Effector memory CD8-positive, alpha-beta T cell (primary cell): Measurements from ENCODE around the gene NARS2.
A peak's percentile ranks its signal among the peaks of the same experiment; 100 is the strongest.
"Not testable (repeated sequence)": the region's sequence is repeated elsewhere in the genome, so short reads cannot be mapped to it uniquely, and the experiment has no call there.

ENCODE experiments used
- ATAC-seq: fragments of 150-1000 bp; cut with Tn5 transposase; replicated peaks from 2 replicates; pipeline ENCODE4 v1.10.0; 2021; ENCODE audit warnings: mild to moderate bottlenecking, moderate library complexity
- DNase-seq, 3 experiments: peaks; one replicate each; pipeline ENCODE4 v3.0.0; 2021
- H3K27ac Mint-ChIP-seq, 2 donors: one replicate each; pipeline ENCODE4 v1.8.0; 2022; ENCODE audit warnings: mild to moderate bottlenecking in 2 of 2, mixed read lengths in 2 of 2, moderate library complexity in 2 of 2
- H3K27me3 Mint-ChIP-seq, 2 donors: one replicate each; pipeline ENCODE4 v1.8.0; 2022; ENCODE audit warnings: mixed read lengths in 2 of 2
- H3K36me3 Mint-ChIP-seq: one replicate; pipeline ENCODE4 v1.8.0; 2022; ENCODE audit warnings: mild to moderate bottlenecking, moderate library complexity, mixed read lengths; ENCODE audit not compliant: insufficient read depth
- H3K4me1 Mint-ChIP-seq, 2 donors: one replicate each; pipeline ENCODE4 v1.8.0; 2022; ENCODE audit warnings: low read depth in 2 of 2, mixed read lengths in 2 of 2
- H3K4me3 Mint-ChIP-seq, 2 donors: one replicate each; pipeline ENCODE4 v1.8.0; 2022; ENCODE audit warnings: mild to moderate bottlenecking in 2 of 2, mixed read lengths in 2 of 2, moderate library complexity in 2 of 2
- H3K9me3 Mint-ChIP-seq, 2 donors: one replicate each; pipeline ENCODE4 v1.8.0; 2022; ENCODE audit warnings: mixed read lengths in 2 of 2
- total RNA-seq, 9 experiments: gene quantifications; one replicate each; lab custom pipeline; 2026; lab: John Stamatoyannopoulos, UW

Gene NARS2, protein sequence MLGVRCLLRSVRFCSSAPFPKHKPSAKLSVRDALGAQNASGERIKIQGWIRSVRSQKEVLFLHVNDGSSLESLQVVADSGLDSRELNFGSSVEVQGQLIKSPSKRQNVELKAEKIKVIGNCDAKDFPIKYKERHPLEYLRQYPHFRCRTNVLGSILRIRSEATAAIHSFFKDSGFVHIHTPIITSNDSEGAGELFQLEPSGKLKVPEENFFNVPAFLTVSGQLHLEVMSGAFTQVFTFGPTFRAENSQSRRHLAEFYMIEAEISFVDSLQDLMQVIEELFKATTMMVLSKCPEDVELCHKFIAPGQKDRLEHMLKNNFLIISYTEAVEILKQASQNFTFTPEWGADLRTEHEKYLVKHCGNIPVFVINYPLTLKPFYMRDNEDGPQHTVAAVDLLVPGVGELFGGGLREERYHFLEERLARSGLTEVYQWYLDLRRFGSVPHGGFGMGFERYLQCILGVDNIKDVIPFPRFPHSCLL
- total RNA-seq, result 20.7 to 37.6 (median 25.4) reads per million in 9 experiments

DNA sequence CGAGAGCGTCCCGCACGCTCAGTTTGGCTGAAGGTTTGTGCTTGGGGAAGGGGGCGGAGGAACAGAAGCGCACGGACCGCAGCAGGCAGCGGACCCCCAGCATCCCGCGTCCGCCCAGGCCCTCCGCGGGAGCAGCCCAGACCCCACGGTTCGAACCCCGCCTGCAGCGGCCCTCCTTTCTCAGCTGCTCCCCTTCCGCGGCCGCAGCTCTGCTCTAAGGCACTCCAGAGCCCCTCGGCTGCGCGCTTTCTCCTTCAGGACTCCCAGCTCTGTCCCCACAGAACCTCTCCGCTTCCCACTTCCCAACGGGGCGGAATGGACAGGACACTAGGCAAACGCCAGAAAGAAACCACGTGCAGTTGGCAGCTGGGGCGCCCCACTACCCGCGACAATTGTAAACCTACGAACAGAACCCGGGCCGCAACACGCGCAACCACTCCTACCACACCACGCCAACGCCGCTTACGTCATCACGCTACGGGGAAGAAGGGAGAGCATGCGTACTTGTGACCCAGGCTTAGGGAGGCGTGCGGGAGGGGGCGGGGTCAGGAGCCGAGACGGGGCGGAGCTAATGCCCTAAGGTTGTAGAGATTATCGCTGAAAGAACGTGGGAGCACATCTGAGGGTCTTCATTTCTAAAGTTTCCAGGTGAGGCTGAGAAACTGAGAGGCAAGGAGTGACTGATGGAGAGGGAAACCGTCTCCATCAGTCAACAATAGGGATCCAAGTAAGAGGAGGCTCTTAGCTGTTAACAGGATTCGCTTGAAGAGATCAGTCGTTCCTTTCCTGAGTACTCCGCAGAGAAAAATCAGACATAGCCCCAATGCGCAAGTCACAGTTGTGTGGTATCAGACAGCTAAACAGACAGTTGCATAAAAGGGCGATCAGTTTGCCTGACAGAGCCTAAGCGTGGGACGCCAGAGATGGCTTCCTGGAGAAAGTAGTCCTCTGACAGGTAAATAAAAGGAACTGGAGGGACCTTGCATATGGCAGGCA lies at the start of gene NARS2:
Gene NARS2, minus strand, starts transcription at position 479 of the 996 bp plus-strand sequence. Its CDS starts 376 bp downstream, at position 103.
- DNase-seq, result peak; percentile 94 to 98 (median 95)
- peaks cover 17 to 22% of the 10 kb centered on the region in 2 donors for H3K4me1 Mint-ChIP-seq

DNA sequence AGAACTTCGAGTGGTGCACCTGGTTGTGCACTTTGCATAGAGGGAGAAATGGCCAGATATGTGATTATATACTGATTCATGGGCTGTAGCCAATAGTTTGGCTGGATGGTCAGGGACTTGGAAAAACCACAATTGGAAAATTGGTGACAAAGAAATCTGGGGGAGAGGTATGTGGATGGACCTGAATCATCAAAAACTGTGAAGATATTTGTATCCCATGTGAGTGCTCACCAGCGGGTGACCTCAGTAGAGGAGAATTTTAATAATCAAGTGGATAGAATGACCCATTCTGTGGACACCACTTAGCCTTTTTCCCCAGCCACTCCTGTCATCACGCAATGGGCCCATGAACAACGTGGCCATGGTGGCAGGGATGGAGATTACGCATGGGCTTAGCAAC lies 48.0 kb upstream of the NARS2 start:
- Mint-ChIP-seq H3K27me3 (peaks cover 16 to 39% of the 10 kb centered on the region in 2 donors), H3K27ac (no peak overlapping the region), H3K4me3 (no peak overlapping the region), H3K4me1 (no peaks in the 10 kb centered on the region), H3K36me3 (no peaks in the 10 kb centered on the region), H3K9me3 (peaks cover 6 to 12% of the 10 kb centered on the region in 2 donors)
- DNase-seq (no peak), ATAC-seq (no peak)

More for the DNA sequence above, at the start of gene NARS2:
- ATAC-seq, result peak; percentile 92
- peaks cover 15% of the 10 kb centered on the region for H3K36me3 Mint-ChIP-seq
- H3K9me3 Mint-ChIP-seq, result no peaks in the 10 kb centered on the region
- peaks cover 0 to 5% of the 10 kb centered on the region in 2 donors for H3K27me3 Mint-ChIP-seq
- H3K4me3 Mint-ChIP-seq, result peak within 1 kb of the TSS; percentile 93 to 95
- peak within 1 kb of the TSS; percentile 94 to 98 for H3K27ac Mint-ChIP-seq

DNA sequence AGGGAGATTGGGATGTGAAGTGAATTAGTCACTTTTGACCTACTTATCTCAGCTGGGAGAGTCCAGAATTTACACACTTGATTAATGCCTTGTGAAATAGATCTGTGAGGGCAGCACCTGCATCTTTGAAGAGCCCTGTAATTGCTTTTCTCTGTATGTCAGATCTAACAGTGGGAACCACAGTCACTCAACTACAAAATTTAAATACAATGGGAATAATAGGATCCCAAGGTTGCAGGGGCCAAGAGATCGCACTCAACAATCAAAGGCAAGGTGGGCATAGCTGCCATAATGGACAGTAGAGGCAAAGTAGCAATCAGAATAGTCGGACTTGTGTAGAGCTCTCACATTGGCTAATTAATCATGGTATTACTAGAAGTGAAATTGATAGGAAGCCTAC lies 45.5 kb upstream of the NARS2 start:
- H3K27me3 Mint-ChIP-seq, result peaks cover 9 to 39% of the 10 kb centered on the region in 2 donors
- no peak overlapping the region for H3K27ac Mint-ChIP-seq
- no peaks in the 10 kb centered on the region for H3K4me1 Mint-ChIP-seq
- H3K4me3 Mint-ChIP-seq, result no peak overlapping the region
- peaks cover 6 to 12% of the 10 kb centered on the region in 2 donors for H3K9me3 Mint-ChIP-seq
- no peak for ATAC-seq
- DNase-seq, result no peak
- H3K36me3 Mint-ChIP-seq, result no peaks in the 10 kb centered on the region

DNA sequence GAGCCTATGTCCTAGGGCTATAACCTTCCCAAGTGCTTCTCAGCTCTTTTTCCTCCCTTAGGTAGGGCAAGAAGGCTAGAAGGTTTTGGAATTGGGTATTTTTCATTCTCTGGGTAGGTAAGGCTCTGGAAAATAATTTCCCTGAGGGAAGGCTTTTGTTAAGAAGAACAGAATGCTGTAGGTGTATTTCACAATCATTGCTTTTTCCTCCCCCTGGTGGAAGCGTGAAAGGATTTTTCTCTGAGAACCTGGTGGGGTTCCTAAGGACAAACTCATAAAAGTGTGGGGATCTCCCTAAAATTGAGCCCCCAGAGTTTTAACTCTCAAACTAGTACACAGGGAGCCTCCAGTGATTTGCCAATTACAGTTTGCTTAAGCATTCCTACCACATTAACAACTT lies 41.1 kb upstream of the NARS2 start:
- Mint-ChIP-seq H3K4me3 (no peak overlapping the region), H3K4me1 (no peaks in the 10 kb centered on the region), H3K27me3 (peaks cover 20 to 42% of the 10 kb centered on the region in 2 donors), H3K9me3 (peaks cover 6 to 12% of the 10 kb centered on the region in 2 donors), H3K27ac (no peak overlapping the region), H3K36me3 (no peaks in the 10 kb centered on the region)
- no peak for ATAC-seq
- DNase-seq, result no peak

DNA sequence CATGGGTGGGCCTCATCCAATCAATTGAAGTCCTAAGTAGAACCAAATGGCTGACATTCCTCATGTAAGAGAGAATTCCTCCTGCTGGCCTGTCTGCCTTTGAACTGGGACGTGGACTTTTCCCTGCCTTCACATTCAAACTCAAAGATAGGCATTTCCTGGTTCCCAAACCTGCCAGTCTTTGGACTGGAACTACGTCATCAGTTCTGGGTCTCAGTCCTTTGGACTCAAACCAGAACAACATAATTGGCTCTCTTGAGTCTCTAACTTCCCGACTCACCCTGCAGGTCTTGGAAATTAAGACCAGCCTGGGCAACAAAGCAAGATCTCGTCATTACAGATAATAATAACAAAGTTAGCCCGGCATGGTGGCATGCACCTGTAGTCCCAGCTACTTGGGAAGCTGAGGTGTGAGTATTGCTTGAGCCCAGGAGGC lies 38.7 kb upstream of the NARS2 start:
- DNase-seq (no peak), ATAC-seq (no peak)
- Mint-ChIP-seq H3K27me3 (peaks cover 20 to 35% of the 10 kb centered on the region in 2 donors), H3K4me3 (no peak overlapping the region), H3K27ac (no peak overlapping the region), H3K36me3 (no peaks in the 10 kb centered on the region), H3K4me1 (no peaks in the 10 kb centered on the region), H3K9me3 (no peaks in the 10 kb centered on the region)

DNA sequence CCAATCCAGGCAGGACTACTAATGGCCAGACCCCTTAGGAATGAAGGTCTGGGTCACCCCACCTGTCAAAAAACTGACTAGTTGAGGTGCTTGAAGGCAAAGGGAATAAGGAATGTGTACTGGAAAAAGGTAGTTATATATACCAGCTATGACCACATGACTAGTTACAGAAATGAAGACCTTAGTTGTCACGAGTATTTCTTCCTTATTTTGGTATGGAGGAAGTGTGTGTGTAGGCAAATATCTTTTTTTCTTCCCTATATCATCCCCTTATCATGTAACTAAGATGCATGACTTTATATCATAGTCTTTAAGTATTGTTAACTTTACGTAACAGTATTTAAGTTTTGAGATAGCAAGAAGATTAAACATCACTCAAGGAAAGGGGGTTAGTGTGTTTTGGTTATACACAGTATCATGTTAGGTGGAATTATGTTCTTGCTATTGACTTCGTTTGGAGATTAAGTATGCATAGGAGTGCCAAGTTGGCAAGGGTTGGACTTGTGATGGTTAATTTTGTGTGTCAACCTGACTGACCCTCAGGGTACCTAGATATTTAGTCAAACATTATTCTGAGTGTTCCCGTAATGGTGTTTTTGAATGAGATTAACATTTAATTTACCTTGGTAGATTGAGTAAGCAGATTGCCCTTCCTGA lies 38.2 kb upstream of the NARS2 start:
- Mint-ChIP-seq H3K4me1 (no peaks in the 10 kb centered on the region), H3K27me3 (peaks cover 20 to 29% of the 10 kb centered on the region in 2 donors), H3K36me3 (no peaks in the 10 kb centered on the region), H3K27ac (no peak overlapping the region), H3K9me3 (no peaks in the 10 kb centered on the region), H3K4me3 (no peak overlapping the region)
- DNase-seq (no peak), ATAC-seq (no peak)

DNA sequence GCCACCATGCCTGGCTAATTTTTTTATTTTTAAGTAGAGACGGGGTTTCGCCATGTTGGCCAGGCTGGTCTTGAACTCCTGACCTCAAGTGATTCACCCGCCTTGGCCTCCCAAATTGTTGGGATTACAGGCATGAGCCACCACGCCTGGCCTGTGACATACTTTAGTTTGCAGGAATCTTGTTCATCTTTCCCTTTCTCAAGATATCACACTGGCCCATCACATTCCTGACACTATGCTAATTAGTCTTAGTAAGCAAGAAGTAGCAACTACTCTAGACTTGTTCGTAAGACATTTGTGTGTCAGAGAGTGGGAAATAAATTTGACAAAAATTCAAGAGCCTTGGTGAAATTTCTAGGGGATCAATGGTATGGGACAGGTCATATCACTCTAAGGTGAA lies 34.7 kb upstream of the NARS2 start:
- not testable (repeated sequence) for H3K27ac Mint-ChIP-seq, H3K4me3 Mint-ChIP-seq, H3K9me3 Mint-ChIP-seq, ATAC-seq, H3K36me3 Mint-ChIP-seq, DNase-seq, H3K4me1 Mint-ChIP-seq
- H3K27me3 Mint-ChIP-seq, result peaks cover 25 to 36% of the 10 kb centered on the region in 2 donors

DNA sequence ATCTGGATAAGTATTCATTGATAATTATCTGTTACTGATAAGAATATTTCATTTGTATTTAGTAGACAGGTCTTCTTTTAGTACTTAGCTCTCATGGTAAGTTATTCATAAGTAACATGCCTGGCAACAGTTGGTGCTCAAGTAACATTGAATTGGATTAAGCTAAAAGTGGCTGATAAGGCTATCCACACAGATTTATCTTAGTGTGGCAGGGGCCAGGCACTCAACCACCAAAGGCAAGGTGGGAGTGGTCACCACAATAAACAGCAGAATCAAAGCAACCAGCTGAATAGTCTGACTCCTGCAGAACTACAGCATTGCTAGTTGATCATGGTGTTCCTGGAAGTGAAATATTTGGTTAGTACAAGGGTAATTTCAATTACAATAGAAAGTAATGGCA lies 33.0 kb upstream of the NARS2 start:
- H3K27ac Mint-ChIP-seq, result no peak overlapping the region

DNA sequence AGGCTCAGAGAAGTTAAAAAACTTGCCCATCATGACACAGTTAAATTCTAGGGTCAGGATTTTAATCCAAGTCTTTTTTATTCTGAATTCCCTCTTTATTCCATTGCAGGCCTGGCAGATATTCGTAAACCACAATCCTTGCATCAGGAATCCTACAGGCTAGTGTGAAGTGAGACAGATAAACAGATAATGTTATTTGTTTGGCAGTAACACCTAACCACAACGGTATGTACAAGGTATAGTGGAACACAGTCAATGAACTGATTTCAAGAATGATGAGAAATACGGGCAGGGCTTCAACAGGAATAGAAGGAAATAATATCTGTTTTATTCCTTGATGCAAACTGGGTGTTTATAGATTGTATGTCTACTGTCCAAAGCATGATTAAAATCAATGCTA lies 32.0 kb upstream of the NARS2 start:
- Mint-ChIP-seq H3K4me1 (no peaks in the 10 kb centered on the region), H3K36me3 (no peaks in the 10 kb centered on the region), H3K27ac (no peak overlapping the region), H3K9me3 (no peaks in the 10 kb centered on the region), H3K27me3 (peaks cover 30 to 45% of the 10 kb centered on the region in 2 donors), H3K4me3 (no peak overlapping the region)
- ATAC-seq (no peak), DNase-seq (no peak)

More for the DNA sequence above, 33.0 kb upstream of the NARS2 start:
- no peaks in the 10 kb centered on the region for H3K36me3 Mint-ChIP-seq
- no peaks in the 10 kb centered on the region for H3K4me1 Mint-ChIP-seq
- ATAC-seq (no peak), DNase-seq (no peak)
- peaks cover 20 to 35% of the 10 kb centered on the region in 2 donors for H3K27me3 Mint-ChIP-seq
- H3K9me3 Mint-ChIP-seq, result no peaks in the 10 kb centered on the region
- no peak overlapping the region for H3K4me3 Mint-ChIP-seq

DNA sequence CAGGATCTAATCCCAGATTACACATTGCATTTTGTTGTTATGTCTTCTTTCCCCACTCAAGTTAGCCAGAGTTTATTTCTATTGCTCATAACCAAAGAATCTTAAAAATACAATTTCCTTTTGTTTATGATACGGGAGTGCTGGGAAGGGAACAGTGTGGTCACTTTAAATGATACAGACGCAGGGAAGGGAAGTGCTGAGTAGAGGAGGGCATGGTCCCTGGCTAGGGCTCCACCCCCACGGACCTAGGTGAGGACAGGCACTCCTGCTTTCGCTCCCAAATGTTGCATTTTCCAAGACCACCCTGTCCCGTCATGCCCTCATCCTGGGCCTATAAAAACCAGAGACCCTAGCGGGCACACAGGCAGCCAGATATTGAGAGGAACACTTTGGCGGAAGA lies 30.6 kb upstream of the NARS2 start:
- peaks cover 44 to 57% of the 10 kb centered on the region in 2 donors for H3K27me3 Mint-ChIP-seq
- H3K4me3 Mint-ChIP-seq, result no peak overlapping the region
- H3K9me3 Mint-ChIP-seq, result no peaks in the 10 kb centered on the region
- H3K27ac Mint-ChIP-seq, result no peak overlapping the region
- ATAC-seq, result no peak
- no peaks in the 10 kb centered on the region for H3K36me3 Mint-ChIP-seq
- H3K4me1 Mint-ChIP-seq, result no peaks in the 10 kb centered on the region
- no peak for DNase-seq

DNA sequence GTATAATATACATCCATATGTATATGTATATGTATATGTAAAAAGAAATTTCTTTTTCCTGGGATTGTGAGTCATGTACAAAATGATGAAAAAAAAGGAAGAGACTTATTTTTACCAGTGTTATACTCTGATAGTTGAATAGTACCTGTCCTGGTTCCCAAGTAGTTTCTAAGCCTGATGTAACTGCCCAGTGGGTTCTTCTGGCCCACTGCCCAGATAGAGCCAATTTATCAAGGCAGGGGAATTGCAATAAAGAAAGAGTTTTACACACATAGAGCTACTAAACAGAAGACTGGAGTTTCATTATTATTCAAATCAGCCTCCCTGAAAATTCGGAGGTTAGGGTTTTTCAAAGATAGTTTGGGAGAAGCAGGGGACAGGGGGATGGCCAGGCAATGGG lies 29.1 kb upstream of the NARS2 start:
- no peaks in the 10 kb centered on the region for H3K36me3 Mint-ChIP-seq
- no peaks in the 10 kb centered on the region for H3K9me3 Mint-ChIP-seq
- H3K4me1 Mint-ChIP-seq, result no peaks in the 10 kb centered on the region
- H3K27me3 Mint-ChIP-seq, result peaks cover 59 to 66% of the 10 kb centered on the region in 2 donors
- no peak overlapping the region for H3K4me3 Mint-ChIP-seq
- DNase-seq (no peak), ATAC-seq (no peak)
- H3K27ac Mint-ChIP-seq, result no peak overlapping the region

DNA sequence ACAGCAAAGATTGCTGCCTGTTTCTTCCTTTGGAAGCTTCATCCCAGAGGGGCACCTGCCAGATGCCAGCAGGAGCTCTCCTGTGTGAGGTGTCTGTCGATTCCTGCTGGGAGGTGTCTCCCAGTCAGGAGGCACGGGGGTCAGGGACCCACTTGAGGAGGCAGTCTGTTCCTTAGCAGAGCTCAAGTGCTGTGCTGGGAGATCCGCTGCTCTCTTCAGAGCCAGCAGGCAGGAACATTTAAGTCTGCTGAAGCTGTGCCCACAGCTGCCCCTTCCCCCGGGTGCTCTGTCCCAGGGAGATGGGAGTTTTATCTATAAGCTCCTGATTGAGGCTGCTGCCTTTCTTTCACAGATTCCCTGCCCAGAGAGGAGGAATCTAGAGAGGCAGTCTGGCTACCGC lies 28.1 kb upstream of the NARS2 start:
- H3K4me3 Mint-ChIP-seq, H3K36me3 Mint-ChIP-seq, H3K4me1 Mint-ChIP-seq, ATAC-seq, H3K9me3 Mint-ChIP-seq, H3K27ac Mint-ChIP-seq, DNase-seq: not testable (repeated sequence)
- peaks cover 60 to 68% of the 10 kb centered on the region in 2 donors for H3K27me3 Mint-ChIP-seq

DNA sequence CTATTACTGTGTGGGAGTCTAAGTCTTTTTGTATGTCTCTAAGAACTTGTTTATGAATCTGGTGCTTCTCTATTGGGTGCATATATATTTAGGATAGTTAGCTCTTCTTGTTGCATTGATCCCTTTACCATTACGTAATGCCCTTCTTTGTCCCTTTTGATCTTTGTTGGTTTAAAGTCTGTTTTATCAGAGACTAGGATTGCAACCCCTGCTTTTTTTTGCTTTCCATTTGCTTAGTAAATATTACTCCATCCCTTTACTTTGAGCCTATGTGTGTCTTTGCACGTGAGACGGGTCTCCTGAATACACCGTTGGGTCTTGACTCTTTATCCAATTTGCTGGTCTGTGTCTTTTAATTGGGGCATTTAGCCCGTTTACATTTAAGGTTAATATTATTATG lies 26.4 kb upstream of the NARS2 start:
- H3K27ac Mint-ChIP-seq, ATAC-seq, DNase-seq, H3K4me3 Mint-ChIP-seq, H3K4me1 Mint-ChIP-seq, H3K36me3 Mint-ChIP-seq, H3K9me3 Mint-ChIP-seq: not testable (repeated sequence)
- H3K27me3 Mint-ChIP-seq, result peaks cover 60 to 68% of the 10 kb centered on the region in 2 donors
